Activated CD8-positive, alpha-beta T cell treated with anti-CD3 and anti-CD28 coated beads for 36 hours (primary cell): Measurements from ENCODE around the gene MAST3. TPM values are rescaled to one million over a fixed set of nuclear protein-coding genes. Genes with fewer than 3 reads are reported as not detected.
A peak's percentile ranks its signal among the peaks of the same experiment; 100 is the strongest.

Experiments
- ATAC-seq: fragments of 200-7000 bp; cut with Tn5 transposase; one replicate; pipeline ENCODE4 v1.10.0; 2021; ENCODE audit warnings: mild to moderate bottlenecking, moderate library complexity
- CTCF ChIA-PET: fragments of 350-600 bp; sonication (Branson Sonifier 250); formaldehyde crosslinking; loops from one replicate; lab custom pipeline; 2021; ENCODE audit warnings: antibody characterized with exemption; lab: Charles Lee
- POLR2A ChIA-PET: fragments of 350-600 bp; sonication (Branson Sonifier 250); formaldehyde crosslinking; loops from one replicate; lab custom pipeline; 2021; ENCODE audit warnings: antibody characterized with exemption; lab: Charles Lee
- DNase-seq: peaks from one replicate; pipeline ENCODE4 v3.0.0-alpha.2; 2020
- H3K27ac Mint-ChIP-seq: one replicate; pipeline ENCODE4 v1.8.0; 2021; ENCODE audit warnings: mild to moderate bottlenecking, mixed read lengths
- H3K27me3 Mint-ChIP-seq: one replicate; pipeline ENCODE4 v1.8.0; 2021; ENCODE audit warnings: mixed read lengths
- H3K36me3 Mint-ChIP-seq: one replicate; pipeline ENCODE4 v1.8.0; 2021; ENCODE audit warnings: low read depth, mixed read lengths
- H3K4me1 Mint-ChIP-seq: one replicate; pipeline ENCODE4 v1.8.0; 2021; ENCODE audit warnings: low read depth, mixed read lengths
- H3K4me3 Mint-ChIP-seq: one replicate; pipeline ENCODE4 v1.8.0; 2021; ENCODE audit warnings: mild to moderate bottlenecking, moderate library complexity, mixed read lengths
- H3K9me3 Mint-ChIP-seq: one replicate; pipeline ENCODE4 v1.8.0; 2021; ENCODE audit warnings: mixed read lengths
- CTCF ChIP-seq: fragments of 200-600 bp; IDR thresholded peaks from one replicate; pipeline ENCODE4 v1.8.0; 2022; ENCODE audit warnings: antibody characterized with exemption, mild to moderate bottlenecking
- intact Hi-C: fragments of 100-400 bp; cut with micrococcal nuclease; formaldehyde crosslinking; loops from one replicate; pipeline ENCODE4 v1.10.0; 2022
- total RNA-seq, 2 experiments: library from RNA; stranded (reverse); gene quantifications; one replicate each; pipeline ENCODE4 v1.2.3, GENCODE V29; 2021

The MAST3 gene
- total RNA-seq, 2 experiments from 2014 or later = 23.1 to 23.3 TPM

DNA sequence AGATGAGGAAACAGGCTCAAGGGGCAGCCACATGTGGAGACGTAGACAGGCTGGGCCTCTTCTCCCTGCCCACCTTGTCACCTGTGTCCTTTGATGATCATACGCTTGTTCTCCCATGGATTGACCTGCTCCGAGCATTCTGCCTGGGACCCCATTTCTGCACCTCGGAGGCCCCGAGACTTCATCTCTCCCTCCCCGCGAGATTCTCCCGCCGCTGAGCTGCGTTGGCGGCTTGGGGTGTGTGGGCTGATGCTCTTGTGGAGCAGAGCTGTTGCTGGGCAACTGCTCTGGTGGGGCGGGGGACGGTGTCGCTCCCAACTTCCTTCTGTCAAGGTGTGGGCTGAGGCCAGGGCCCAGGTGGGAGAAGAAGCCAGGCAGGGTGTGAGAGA is 22.1 kb downstream of the MAST3 start:
- no peak for TF ChIP-seq CTCF
- ATAC-seq = peak; percentile 41
- H3K4me1 Mint-ChIP-seq = peaks cover 31% of the 10 kb centered on the region
- H3K27me3 Mint-ChIP-seq = no peaks in the 10 kb centered on the region
- intact Hi-C loops = no loop called here
- H3K36me3 Mint-ChIP-seq = peaks cover 13% of the 10 kb centered on the region
- H3K27ac Mint-ChIP-seq = peak overlapping the region; percentile 86
- H3K4me3 Mint-ChIP-seq = peak overlapping the region; percentile 77
- peak; percentile 75 for DNase-seq
- H3K9me3 Mint-ChIP-seq = no peaks in the 10 kb centered on the region
- ChIA-PET CTCF (interaction anchor here (0.7 to 3.2 kb wide), 4 partner anchors 31 to 112 kb away, joined by 3 to 13 read pairs (median 6); partner anchors contain the start of genes ARRDC2 and PIK3R2), POLR2A (interaction anchor here (0.7 to 5.2 kb wide), 6 partner anchors 9 to 161 kb away, joined by 3 to 18 read pairs (median 4); partner anchors contain the start of genes JUND and PIK3R2)

GRCh38 chr19:18120127-18120526 is 22.5 kb downstream of the MAST3 start:
- DNase-seq (no peak), ATAC-seq (no peak)
- no peaks in the 10 kb centered on the region for H3K27me3 Mint-ChIP-seq
- peaks cover 13% of the 10 kb centered on the region for H3K36me3 Mint-ChIP-seq
- intact Hi-C loops = no loop called here
- H3K4me3 Mint-ChIP-seq = peak overlapping the region; percentile 77
- TF ChIP-seq CTCF = no peak
- POLR2A ChIA-PET = interaction anchor here (0.7 to 5.2 kb wide), 6 partner anchors 8 to 161 kb away, joined by 3 to 18 read pairs (median 4); partner anchors contain the start of genes JUND and PIK3R2
- no peaks in the 10 kb centered on the region for H3K9me3 Mint-ChIP-seq
- H3K27ac Mint-ChIP-seq = peak overlapping the region; percentile 86
- CTCF ChIA-PET = interaction anchor here (1.3 to 3.2 kb wide), 3 partner anchors 33 to 113 kb away, joined by 4 to 13 read pairs (median 8); partner anchors contain the start of genes ARRDC2 and PIK3R2
- peaks cover 31% of the 10 kb centered on the region for H3K4me1 Mint-ChIP-seq

GRCh38 chr19:18121166-18121565 is 23.6 kb downstream of the MAST3 start:
- no peak overlapping the region for H3K4me3 Mint-ChIP-seq
- H3K27ac Mint-ChIP-seq = peak overlapping the region; percentile 11
- H3K9me3 Mint-ChIP-seq = no peaks in the 10 kb centered on the region
- DNase-seq = no peak
- H3K4me1 Mint-ChIP-seq = peaks cover 31% of the 10 kb centered on the region
- no peaks in the 10 kb centered on the region for H3K27me3 Mint-ChIP-seq
- POLR2A ChIA-PET = interaction anchor here (1.4 to 5.2 kb wide), 3 partner anchors 13 to 31 kb away, joined by 3 to 18 read pairs (median 3); partner anchors contain the start of gene PIK3R2
- CTCF ChIA-PET = no interaction called here
- peaks cover 16% of the 10 kb centered on the region for H3K36me3 Mint-ChIP-seq
- TF ChIP-seq CTCF = no peak
- intact Hi-C loops = no loop called here
- ATAC-seq = no peak

- Mint-ChIP-seq H3K27me3 (no peaks in the 10 kb centered on the region), H3K4me1 (peaks cover 28% of the 10 kb centered on the region), H3K27ac (peak overlapping the region; percentile 5), H3K9me3 (no peaks in the 10 kb centered on the region), H3K36me3 (peaks cover 16% of the 10 kb centered on the region), H3K4me3 (no peak overlapping the region)
- DNase-seq (no peak), ATAC-seq (no peak)
- TF ChIP-seq CTCF = no peak
- ChIA-PET POLR2A (interaction anchor here (5.2 kb wide), 1 partner anchor 29 kb away, joined by 18 read pairs; the partner anchor contains the start of gene PIK3R2), CTCF (interaction anchor here (1.5 to 1.9 kb wide), 2 partner anchors 9 to 30 kb away, joined by 3 to 5 read pairs; partner anchors contain the start of gene PIK3R2)
- intact Hi-C loops = no loop called here
Measured at GRCh38 chr19:18122424-18122823, 24.8 kb downstream of the MAST3 start.
